GM18870 (cell line): ENCODE data around the gene SPIRE1.
"Not testable (repeated sequence)": the region's sequence is repeated elsewhere in the genome, so short reads cannot be mapped to it uniquely, and the experiment has no call there.

Source experiments
- ATAC-seq: cut with Tn5 transposase; IDR thresholded peaks from one replicate; pipeline ENCODE4 v1.9.1; 2021; ENCODE audit warnings: moderate library complexity; ENCODE audit not compliant: unreplicated experiment

SPIRE1 gene

DNA sequence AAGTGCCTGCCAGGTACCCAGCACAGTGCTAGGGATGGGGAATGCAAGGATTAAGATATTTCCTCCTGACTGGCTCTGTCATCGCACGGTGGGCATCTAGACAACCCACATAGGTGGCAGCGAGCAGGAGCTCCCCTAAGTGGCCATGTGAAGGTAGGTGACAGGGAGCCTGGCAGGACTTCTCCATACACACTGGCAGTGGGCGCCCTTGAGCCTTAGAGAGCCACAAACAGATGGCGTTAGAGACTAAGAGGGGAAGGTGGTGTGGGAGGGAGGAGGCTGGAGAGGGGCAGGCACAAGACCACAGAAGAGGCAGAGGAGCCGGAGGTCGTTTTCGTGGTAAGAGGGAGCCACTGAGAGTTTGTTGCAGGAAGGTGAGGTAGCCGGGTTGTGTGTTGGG is 235.0 kb downstream of the SPIRE1 start:
- no peak for ATAC-seq

- no peak for ATAC-seq
Observed at GRCh38 chr18:12421732-12422131, 236.2 kb downstream of the SPIRE1 start.

DNA sequence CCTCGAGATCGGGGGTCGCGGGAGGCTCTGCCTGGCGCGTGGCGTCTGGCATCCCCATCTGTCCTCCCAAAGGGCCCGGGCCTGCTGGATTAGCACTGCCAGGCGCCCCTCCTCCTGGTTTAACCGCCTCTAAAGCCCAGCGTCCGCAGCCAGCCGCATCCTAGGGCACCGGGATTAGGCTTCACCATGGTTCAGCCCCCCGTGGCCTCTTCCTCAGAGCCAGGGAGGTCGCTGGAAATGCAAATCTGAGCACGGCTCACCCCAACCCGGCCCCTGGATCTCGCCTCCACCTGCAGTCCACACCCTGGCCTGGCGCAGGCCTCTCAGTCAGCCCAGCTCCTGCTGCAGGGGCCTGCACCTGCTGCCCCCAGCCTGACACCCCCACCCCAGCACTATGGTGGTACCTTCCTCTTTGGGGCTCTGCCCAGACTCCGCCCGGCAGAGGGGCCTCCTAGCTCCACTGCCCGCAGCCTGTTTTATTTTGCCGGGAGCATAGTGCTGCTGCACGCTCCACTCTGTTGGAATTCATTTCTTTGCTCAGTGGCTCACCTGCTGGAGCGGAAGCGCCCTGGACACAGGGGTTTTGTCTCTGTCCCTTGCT is 237.0 kb downstream of the SPIRE1 start:
- ATAC-seq: no peak

DNA sequence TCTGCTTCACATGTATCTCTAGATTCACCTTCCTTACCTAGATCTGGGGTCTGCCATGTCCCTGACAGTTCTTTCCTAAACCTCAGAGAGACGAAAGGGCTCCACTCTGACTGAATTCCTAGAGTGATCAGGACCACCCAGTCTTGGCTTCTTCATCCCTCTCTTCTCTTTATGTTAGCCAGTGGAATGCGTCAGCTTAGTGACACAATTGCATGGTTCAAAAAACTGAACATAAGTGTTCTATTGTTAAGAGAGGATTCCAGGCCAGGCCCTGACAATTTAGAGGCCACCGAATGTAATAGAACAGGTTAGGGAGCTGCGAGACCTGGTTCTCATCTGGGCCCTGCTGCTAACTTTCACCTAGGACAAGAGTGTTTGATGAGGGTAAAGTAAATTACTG is 240.2 kb downstream of the SPIRE1 start:
- ATAC-seq: no peak

- ATAC-seq: no peak
Observed at GRCh38 chr18:12416098-12416729, 241.7 kb downstream of the SPIRE1 start.

- no peak for ATAC-seq
Observed at GRCh38 chr18:12411456-12411855, 246.5 kb downstream of the SPIRE1 start.

GRCh38 chr18:12410747-12411146 is 247.2 kb downstream of the SPIRE1 start:
- ATAC-seq: not testable (repeated sequence)

- ATAC-seq: no peak
Observed at GRCh38 chr18:12410081-12410481, 247.8 kb downstream of the SPIRE1 start.

DNA sequence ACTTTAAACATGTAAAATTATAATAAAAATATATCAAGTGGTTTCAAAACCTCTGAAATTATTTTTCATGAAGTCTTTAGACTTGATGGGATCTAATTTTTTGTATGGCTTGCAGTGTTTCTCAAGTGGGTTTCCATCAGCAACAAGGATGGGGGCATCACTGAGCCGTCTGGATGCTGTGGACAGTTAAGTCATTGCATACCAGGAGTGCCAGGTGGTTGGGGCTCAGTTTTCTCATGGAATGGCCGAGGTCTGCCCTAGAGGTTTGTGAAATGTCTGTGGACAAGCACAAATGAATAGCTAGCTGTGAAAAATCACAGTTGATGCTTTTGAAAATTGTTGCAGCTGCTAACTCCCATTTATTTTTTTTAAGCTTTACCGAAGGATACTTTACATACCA is 248.4 kb downstream of the SPIRE1 start:
- no peak for ATAC-seq

DNA sequence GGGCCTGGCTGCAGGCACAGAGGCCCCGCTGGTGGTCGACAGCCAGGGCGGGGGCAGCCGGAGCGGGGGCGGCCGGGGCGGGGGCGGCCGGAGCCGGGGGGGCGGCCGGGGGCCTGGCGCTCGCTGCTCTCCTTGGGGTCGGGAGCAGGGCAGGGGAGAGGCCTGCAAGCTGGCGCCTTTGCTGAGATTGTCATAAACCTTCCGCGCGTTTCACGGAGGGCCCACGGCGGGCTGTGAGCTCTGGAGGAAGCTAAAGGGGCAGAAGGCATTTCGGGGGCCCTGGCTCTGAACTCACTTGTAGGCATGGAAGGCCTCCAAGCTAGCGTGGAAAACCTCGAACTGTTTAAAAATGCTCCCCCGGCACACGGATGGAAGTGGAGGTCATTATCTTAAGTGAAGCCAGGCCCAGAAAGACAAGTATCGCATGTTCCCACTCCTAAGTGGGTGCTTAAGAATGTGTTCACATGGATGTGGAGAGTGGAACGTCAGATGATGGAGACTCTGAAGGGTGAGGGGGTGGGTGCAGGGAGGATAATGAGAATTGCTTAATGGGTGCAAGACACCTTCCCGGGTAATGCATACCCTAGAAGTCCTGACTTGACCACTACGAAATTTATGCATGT is 249.5 kb downstream of the SPIRE1 start:
- no peak for ATAC-seq

- no peak for ATAC-seq
Observed at GRCh38 chr18:12406371-12407111, 251.4 kb downstream of the SPIRE1 start.

- no peak for ATAC-seq
Observed at GRCh38 chr18:12405066-12405465, 252.8 kb downstream of the SPIRE1 start.

- ATAC-seq: no peak
Observed at GRCh38 chr18:12403601-12404506, 254.1 kb downstream of the SPIRE1 start.

- ATAC-seq: no peak
Observed at GRCh38 chr18:12401881-12402280, 256.0 kb downstream of the SPIRE1 start.

DNA sequence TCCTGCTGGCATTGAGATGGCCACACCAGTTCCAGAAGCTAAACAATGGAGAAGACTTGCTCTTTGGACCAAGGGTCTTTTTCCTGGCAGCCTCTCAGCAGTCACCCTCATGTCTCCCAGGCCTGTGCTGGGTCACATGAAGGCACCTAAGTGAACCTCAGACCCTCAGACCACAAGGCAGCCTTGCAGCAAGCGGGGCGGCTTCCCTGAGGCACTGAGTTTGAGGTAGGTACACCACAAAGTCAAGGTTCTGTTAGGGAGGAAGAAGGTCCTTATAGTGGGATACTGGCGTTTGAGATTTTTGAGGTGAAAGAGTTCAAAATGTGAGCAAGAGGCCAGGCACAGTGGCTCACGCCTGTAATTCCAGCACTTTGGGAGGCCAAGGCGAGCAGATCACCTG is 258.7 kb downstream of the SPIRE1 start:
- no peak for ATAC-seq

GRCh38 chr18:12398625-12399024 is 259.3 kb downstream of the SPIRE1 start:
- no peak for ATAC-seq

GRCh38 chr18:12397793-12398192 is 260.1 kb downstream of the SPIRE1 start:
- no peak for ATAC-seq

- no peak for ATAC-seq
Observed at GRCh38 chr18:12397254-12397653, 260.7 kb downstream of the SPIRE1 start.
